HG03064 (cell line): Measurements from ENCODE around the gene ZC2HC1B.
A peak's percentile ranks its signal among the peaks of the same experiment; 100 is the strongest.

Experiments
- ATAC-seq: cut with Tn5 transposase; IDR thresholded peaks from one replicate; pipeline ENCODE4 v1.9.1; 2021; ENCODE audit warnings: low read depth; ENCODE audit not compliant: unreplicated experiment

ZC2HC1B gene

GRCh38 chr6:143928853-143929252, 64.6 kb downstream of the ZC2HC1B start:
- no peak for ATAC-seq

GRCh38 chr6:143929975-143930374, 65.7 kb downstream of the ZC2HC1B start:
- ATAC-seq, result no peak

- ATAC-seq, result no peak
Measured at GRCh38 chr6:143934331-143934730, 70.1 kb downstream of the ZC2HC1B start.

GRCh38 chr6:143934867-143935266, 70.6 kb downstream of the ZC2HC1B start:
- no peak for ATAC-seq

GRCh38 chr6:143936347-143936746, 72.1 kb downstream of the ZC2HC1B start:
- ATAC-seq, result no peak

DNA sequence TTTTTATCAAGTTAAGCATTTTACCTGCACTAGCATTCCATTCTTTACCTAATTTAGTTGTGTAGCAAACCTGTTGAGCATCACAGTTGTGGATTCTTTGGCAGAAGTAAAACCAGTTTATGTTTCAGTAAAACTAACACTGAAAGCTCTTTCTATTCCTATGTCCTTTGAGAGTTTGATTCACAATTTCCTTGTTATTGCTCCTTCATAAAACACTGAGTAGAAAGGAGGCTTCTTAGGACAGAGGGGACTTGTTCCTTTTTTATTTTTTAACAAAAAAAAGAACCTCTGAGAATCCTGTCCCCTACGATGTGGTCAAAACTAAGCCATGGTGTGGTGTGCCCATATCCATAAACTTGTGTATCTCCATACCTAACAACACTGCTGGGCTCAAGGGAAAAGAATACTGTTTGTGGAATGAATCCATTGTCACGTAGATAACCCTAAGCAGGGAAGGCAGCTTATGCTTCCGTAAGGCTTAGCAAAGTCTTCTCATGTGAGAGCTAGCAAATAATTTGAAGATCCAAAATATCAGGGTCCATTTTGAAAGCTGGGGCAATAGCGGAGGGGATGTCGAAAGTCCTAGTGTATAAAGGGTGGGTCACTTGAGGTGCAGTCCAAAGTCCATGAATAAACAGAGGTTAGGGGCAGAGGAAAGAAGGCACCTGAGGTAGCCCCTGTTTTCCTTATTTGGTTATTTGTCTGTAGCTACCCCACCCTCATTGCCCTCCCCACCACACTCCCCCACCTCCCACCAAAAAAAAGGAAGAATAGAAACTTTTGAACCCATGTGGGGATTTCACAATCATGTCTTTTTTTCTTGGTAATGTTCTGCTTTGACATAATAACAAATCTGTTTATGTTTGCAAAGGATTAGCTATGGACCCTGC, 72.7 kb downstream of the ZC2HC1B start:
- no peak for ATAC-seq

DNA sequence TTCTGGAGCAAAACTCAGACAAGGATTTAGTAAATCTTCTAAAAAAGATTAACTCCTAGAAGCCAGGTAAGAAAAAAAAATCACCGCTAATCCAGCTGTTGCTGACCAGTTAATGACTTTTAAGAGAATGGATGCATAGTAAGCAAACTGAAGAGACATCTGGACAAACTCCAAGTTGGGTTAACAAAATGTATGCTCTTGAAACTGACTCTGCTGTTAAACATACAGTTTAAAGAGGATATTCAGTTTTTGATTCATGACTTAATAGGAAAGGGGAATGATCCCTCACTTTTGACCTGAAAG, 73.3 kb downstream of the ZC2HC1B start:
- ATAC-seq, result no peak

- no peak for ATAC-seq
Measured at GRCh38 chr6:143939364-143939763, 75.1 kb downstream of the ZC2HC1B start.

DNA sequence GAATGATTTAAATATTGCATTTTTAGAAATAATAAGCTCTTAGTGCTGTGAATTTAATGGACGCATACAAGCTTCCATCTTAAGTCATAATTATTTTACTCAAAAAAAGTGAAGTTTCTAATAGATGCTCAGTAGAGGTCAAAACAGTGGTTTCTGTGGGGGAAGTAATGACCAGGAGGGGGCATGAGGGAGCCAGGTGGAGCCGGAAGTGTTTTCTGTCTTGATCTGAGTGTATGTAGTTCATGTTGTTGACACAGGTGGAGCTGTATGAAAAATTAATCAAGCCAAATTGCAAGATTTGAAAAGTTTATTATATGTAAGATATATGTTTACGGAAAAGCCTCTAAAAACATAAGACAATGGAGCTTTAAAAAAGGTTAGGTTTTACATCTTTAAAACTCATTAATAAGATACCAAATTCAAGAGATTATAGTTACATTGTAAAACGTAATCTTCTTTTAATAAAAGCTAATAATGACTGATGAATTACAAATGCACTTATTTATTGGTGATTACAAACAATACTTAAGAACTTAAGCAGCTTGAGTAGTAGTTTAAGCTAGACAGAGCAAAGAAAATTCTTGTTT, 75.8 kb downstream of the ZC2HC1B start:
- peak; percentile 99 for ATAC-seq

DNA sequence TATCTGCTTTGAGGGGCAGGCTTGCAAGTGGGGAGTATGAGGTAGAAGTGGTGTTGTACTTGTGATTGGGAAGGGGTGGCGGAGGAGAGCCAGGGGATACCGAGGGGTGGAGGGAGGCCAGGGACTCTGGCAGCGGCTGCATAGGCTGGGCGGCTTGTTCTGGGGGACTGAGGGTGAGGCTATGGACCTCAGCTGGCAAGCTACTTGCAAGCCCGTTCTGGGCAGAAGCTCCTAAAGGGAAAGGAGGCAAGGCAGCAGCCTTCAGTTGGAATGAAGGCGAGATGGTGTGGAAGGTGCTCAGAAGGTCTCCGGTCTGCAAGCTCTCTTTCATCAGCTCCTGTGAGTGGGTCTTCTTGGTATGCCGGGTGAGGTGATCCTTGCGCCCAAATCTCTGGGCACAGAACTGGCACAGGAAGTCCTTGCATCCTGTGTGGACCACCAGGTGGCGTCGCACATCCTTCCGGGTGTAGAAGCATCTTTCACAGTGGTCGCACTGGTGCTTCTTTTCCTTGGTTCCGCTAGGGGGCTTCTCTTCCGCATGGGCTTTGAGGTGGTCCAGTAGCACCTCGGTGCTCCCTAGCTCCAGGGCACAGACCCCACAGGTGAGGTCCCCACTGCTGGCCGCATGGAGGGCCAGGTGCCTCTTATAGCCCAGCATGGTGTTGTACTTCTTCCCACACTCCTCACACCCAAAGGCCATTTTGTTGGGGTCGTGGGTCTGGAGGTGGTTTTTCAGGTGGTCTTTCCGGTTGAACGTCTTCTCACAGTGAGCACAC, 77.8 kb downstream of the ZC2HC1B start:
- ATAC-seq, result no peak

- ATAC-seq, result no peak
Measured at GRCh38 chr6:143948208-143948607, 83.9 kb downstream of the ZC2HC1B start.

GRCh38 chr6:143949535-143949934, 85.3 kb downstream of the ZC2HC1B start:
- no peak for ATAC-seq

DNA sequence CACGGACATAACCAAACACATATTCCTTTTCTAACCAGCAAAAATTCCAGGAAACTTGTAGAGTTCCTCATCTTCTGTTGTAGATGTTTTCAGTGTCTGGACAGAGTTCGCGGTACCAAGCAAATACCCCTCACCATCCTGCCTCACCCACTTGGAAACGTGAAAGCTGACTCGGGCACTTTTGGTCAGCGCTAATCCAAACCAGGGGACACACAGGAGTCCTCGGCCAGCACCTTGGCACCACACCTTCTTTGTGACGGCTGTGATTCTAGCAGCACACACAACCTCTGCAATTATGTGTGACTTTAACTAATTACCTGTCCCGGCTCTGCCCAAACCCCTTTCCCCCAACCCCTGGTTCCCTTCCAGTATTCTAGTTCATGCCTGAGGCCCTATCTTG, 85.7 kb downstream of the ZC2HC1B start:
- ATAC-seq, result no peak

DNA sequence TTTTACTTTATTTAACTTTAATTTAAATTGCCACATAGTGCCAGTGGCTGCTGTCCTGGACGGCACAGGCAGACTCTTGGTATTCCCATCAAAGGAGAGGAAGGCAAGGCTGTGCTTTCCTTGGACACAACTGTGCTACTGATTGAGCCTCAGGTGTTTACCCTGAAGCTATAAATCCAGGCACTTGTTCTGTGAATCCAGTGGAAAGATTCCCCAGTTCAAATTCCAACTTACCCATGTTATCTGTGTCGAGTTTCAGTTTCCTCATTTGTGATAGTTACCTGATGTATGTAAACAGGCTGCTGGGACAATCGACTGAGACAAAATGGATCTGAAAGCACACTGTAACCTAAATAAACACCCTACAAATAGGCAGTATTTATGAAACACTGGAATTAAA, 86.6 kb downstream of the ZC2HC1B start:
- no peak for ATAC-seq

DNA sequence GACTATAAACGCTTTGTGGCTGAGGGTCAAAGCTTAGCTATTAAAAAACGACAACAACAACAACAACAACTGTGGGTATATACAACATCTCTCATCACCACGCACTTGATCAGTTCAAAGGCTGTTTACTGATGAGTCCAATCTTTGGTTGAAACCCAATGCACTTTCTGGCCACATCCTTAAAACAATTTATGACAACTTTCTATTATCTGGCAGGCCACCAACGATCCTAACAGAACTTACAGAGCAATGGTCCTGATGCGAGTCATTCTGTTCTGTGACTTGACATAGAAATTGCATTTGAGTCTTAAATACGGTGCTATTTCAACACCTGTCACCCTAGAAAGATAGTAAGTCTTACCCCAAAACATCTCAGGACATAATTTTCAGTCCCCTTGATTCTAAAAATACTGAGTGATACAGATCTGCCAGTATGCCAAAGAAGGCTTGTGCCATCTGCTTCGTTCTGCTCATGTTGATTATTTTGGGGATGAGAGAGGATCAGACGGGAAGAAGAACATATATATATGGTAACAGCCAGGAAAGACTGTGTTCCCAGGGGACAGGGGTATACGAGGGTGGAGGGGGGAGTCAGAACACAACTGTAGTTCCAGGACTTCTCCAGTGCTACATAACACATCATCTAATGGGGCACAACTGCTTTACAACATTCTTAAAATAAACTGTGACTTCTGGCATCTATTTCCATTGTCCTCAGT, 87.9 kb downstream of the ZC2HC1B start:
- ATAC-seq, result no peak

- no peak for ATAC-seq
Measured at GRCh38 chr6:143952947-143953701, 88.8 kb downstream of the ZC2HC1B start.

DNA sequence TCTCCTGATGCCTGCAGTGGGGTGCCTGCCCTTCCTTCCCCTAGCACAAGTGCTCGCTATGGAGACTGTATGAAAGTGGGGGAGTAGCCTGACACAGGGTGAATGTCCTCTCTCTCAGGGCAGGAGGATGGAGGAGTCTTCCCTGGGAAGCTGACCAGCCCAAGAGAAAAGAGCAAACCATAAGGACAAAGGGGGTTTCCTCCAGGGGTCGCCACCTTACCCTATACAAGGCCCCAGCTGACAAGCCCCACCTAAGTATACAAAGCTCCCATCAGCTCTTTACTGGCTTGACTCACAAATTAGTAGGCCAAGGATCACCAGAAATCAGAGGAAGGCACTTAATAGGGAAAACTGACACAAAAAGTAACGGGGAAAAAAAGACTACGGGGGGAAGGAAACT, 89.6 kb downstream of the ZC2HC1B start:
- no peak for ATAC-seq

DNA sequence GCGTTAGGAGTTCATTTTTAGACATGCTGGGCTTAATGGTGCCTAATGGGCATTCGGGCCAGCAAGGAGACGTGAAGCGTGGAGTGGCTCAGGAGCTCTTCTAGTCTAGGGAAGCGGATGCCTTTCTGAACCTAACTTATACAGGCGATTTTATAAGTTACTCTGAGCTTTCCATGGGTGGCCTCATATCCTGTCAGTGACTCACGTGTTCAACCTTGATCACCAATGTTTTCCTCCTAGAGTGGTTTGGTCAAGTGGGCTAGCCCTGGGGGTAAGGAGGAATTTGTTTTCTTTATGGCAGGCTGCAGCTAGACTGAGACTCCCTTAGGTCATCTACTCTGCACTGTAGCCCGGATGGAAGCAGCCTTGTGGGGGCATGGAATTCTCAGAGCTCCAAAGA, 91.7 kb downstream of the ZC2HC1B start:
- ATAC-seq, result no peak

- no peak for ATAC-seq
Measured at GRCh38 chr6:143957679-143958274, 93.5 kb downstream of the ZC2HC1B start.

GRCh38 chr6:143958839-143959399, 94.6 kb downstream of the ZC2HC1B start:
- no peak for ATAC-seq
